Choroid plexus epithelial cell (primary cell): Measurements from ENCODE around the gene OCEL1.

Source experiments
- DNase-seq: peaks from one replicate; pipeline ENCODE4 v3.0.0-alpha.2; 2010; ENCODE audit warnings: low read depth
- H3K4me3 ChIP-seq: 2 replicates; pipeline ENCODE4 v1.5.1; 2011; ENCODE audit warnings: low read depth, mild to moderate bottlenecking, control low read depth, low read length, moderate library complexity
- CTCF ChIP-seq: conservative IDR thresholded peaks from 2 replicates; pipeline ENCODE4 v1.5.1; 2011; ENCODE audit warnings: low read depth, mild to moderate bottlenecking, control low read depth, inconsistent platforms, low read length, moderate library complexity

The OCEL1 gene

DNA sequence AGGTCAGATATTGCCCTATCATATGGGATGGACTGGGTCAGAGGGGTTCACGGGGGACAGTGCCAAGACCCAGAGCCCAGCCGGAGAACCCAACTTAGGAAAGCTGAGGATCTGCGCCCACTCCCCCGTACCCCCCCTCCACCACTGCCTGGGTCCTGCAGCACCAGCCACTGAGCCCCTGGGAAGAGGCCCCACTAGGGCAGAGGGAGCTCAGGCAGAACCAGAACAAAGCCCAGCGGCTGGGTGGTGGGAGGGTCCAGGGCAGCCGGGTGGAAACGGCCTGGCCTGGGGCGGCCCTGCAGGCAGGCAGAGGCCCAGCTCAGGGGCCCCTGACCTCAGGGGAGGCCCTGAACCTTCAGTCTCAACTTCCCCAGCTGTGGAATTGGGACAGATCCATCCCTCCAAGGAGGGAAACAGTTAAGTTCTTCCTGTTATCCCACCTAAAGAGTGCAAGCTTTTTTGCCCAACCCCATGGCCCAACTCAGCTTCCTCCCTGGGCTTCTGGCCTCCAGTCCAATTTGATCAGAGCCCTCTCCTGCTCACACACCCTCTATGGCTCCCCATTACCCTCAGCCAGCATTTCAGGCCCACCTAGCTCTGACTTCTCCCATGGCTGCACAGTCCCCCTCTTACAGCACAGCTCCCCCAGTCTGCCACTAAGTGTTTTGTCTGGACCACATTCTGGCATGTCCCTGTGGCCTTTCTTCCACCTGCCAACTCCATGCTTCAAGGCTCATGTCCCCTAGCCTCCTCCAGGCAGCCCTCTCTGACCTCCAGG lies 16.6 kb downstream of the OCEL1 start:
- no peak for TF ChIP-seq CTCF
- peak overlapping the region; percentile 77 for H3K4me3 ChIP-seq
- DNase-seq, result no peak

- H3K4me3 ChIP-seq, result peak overlapping the region; percentile 77
- TF ChIP-seq CTCF, result no peak
- DNase-seq, result no peak
Observed at GRCh38 chr19:17243211-17243829, 17.3 kb downstream of the OCEL1 start.

DNA sequence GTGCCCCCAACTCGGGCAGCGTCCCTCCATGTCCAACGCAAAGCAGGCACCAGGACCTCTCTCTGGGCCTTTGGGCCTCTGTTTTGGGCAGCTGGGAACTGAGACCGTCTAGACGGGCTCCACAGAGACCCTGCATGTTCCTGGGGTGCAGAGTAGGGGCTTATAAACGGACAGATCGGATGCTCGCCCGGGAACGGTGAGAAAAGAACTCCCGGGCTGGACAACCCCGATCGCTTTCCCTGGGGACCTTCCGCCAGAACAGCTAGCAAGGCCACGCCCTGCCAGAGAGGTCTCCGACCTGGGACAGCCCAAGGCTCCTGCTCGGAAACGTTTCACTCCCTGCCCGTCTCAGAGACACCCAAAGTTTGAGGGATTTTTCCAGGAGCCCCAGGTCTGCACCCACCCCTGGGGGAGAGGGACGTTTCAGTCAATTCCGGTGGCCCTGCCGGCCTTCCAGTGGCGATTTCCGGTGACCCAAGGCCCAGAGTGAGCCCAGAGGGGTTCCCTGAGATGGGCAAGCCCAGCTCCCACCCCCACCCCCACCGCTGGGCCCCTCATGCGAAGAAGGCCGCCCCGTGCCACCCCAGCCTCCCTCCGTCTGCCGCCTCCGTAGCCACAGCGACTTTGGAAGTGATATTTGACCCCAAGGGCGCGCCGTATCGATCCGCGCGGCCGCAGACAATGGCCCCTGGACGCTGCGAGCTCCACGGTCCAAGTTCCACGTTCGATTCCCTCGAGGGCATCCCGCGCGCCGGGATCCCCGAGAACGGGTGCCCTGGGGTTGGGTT lies 18.0 kb downstream of the OCEL1 start:
- H3K4me3 ChIP-seq, result peak overlapping the region; percentile 77
- TF ChIP-seq CTCF, result no peak
- DNase-seq, result no peak

- no peak for TF ChIP-seq CTCF
- peak overlapping the region; percentile 77 for H3K4me3 ChIP-seq
- no peak for DNase-seq
Observed at GRCh38 chr19:17244618-17245534, 18.9 kb downstream of the OCEL1 start.

DNA sequence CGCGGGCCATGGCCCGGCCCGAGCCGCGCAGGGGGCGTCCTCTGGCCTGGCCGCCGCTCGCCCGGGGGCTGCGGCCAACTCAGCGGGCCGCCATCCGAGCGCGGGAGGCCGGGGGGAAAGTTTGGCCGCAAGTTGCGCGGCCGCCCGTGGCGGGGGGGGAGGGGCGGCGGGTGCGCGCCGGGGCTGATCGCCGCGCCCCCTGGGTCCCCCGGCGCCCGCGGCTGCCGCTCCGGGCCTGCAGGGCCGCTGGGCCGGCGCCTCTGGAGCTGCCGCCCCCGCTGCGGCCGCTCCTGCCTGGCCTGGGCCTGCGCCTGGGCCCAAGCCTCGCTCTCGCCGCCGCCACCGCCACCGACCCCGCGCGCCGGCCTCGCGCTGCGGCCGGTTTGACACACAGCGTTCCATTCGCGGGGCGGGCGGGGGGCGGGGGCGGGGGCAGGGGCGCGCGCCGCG lies 19.5 kb downstream of the OCEL1 start, which contains the start of gene NR2F6:
NR2F6 (minus strand) TSS at position 385 of the 450 bp plus-strand sequence. CDS start 699 bp downstream, outside the sequence.
- no peak for DNase-seq
- H3K4me3 ChIP-seq, result peak within 1 kb of the TSS; percentile 77
- no peak for TF ChIP-seq CTCF
